Activated T-cell treated with anti-CD3 and anti-CD28 coated beads, Interleukin-2, amount 50 U/mL, for 48 hours (primary cell): ENCODE results near the gene KDM3B.

Experiments used
- DNase-seq, 2 experiments: peaks; one replicate each; pipeline ENCODE4 v3.0.0-alpha.2; 2020

Gene KDM3B

DNA sequence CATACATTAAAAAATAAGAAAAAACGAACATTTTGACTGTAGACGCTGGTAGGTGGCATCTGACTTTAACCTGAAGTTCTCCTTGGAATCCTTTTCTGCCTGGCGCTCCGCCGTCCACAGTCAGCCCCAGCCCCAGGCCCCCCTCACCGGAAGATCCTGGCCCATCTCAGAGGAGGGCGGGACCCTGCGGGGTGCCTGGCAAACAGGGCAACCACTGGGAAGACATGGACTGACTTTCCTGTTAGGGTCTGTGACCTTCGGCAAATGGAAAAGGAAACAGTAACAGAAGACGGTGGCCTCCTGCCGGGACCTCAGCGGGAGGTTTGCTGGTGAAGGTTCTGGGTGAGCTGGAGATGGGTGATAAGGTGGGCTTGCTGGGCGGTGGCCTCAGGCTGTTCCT, 101.1 kb downstream of the KDM3B start:
- DNase-seq: no peak

DNA sequence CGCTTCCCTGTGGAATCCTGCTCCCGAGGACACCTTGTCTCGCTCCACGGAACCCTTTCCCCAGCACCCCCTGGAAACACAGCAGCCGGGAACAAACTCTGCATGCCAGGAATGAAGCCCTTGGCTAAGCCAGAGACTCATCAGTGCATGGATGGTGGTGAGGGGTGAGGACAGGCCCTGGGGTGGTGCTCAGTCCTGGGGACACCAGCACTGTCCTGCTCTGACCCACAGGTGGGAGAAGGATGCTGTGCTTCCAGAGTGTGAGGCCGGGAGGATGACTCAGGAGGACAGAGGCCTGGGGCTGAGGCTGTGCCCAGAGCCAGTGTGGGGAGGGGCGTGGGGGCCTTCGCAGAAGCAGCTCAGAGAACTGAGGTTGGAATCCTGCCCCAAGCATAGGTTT, 101.6 kb downstream of the KDM3B start:
- no peak for DNase-seq

DNA sequence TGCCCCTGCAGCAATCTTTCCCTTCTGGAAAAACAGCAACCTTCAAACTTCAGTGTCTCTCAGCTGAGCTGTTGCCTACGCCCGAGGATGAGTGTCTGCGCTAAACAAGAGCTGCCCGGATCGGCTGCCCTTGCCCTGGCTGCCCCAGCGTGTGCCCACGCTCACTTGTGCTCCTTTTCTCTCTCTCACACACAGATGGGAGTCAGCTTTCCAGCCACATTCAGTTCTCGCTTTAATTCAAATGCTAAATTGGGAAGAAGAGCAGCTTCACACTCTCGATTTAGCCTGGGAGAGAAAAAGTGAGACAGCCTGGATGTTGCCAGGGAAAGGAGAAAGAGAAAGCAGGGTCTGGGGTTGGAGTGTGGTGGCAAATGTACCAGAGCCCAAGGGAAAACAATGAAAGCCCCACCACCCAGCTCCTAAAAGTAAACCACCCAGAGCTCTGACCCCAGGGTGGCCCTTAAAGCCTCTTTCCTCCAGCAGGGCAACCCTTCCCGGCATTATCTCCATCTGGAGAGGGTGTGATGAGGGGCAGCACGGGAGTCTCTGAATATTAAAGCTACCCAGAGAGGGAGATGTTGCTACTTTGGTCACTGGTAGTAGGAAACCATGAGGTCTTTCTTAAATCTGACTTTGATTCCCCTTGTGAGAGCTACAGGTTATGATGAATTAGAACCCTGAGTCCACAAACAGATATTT, 102.9 kb downstream of the KDM3B start:
- no peak for DNase-seq

DNA sequence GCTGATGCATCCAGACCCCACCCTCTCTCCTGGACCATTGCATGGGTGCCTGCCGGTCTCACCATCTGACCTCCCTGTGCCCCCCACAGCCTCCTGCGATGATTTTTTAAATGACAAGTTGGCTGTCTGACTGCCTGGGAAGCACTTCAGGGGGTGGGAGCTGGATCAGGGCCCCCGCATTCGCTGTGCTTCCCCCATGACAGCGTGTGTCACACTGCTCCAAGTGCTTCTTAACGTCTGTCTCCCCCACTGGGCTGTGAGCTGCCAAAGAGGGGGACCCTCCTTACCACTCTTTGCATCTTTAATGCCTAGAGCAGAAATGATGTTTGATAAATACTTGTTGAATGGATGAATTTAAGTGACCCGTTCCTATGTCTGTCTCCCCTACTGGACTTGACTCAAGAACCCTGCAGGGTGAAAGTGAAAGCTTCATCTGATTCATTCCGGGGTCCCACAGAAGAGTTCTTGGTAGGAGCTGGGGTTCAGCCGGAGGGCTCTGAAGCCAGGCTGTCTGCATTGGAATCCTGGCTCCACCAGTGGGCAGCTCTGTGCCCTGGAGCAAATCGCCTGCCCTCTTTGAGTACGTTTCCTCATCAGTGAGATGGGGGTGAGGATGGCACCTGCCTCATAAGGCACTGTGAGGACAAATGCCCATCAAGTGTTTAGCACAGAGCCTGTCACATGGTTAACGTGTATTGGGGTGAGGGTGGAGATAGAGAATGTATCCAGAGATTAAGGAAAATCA, 105.2 kb downstream of the KDM3B start:
- no peak for DNase-seq

DNA sequence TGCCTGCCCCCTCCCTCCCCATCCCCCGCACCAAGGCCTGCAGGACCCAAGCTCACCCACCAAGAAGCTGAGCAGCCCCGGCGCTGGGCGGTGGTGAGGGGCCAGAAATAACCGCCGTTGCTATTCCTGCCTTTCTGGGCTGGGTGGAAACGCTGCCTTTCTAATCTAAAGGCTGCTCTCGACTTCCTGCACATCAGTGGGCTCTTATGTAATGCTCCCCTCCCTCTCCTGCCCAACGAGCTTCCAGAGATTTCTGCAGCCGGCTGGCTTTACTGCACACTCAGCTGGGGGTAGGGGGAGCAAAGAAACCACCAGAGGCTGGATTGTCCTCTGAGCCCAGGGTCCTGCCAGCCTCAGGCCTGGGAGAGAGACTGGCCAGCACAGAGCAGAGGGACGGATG, 105.9 kb downstream of the KDM3B start:
- no peak for DNase-seq

DNA sequence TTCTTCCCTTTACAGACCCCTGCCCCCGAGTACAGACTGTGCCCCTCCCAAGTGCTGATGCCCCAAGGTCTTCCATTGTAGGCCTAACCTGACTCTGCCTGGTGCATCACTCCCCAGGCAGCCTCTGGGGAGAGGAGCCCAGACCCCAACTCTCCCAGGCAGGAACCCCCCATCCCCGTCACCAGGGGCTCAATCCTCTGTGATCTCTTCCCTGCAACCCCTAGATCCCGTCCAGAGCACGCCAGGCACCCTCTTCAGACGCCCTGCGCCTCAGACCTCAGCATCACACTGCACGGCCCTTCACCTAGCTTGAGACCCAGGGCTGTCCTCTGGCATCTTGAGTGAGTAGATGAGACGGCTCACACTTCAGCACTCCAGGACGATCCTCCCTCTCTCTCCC, 106.4 kb downstream of the KDM3B start:
- no peak for DNase-seq

DNA sequence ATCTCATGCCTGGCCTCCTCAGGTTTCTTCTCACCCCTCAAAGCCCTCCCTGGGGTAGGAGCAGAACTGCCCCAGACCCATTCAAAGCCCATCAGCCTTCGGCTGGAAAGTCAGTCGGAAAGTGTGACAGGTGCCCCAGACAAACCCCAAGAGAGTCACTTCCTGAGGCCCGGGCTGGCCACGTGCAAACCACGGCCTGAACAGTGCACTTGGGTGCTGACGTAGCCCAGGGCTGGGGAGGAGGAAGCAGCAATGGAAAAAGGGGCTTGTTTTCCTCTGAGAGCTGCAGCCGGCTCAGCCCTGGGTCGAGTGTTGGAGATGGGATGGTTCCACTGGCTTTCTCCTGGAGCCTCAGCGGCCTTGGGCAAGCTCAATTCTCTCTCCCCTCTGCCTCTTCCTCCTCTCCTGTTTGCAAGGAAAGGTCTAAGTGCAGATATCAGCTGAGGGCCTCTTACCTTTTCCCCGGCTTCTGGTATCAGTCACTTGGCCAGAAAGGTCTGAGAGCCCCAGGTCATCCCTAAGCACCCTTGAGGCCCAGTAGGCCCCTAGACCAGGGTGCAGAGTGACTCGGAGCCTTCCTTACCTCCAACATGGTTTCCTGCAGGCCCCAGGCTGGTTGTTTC, 106.9 kb downstream of the KDM3B start:
- peak; percentile 89 to 90 for DNase-seq

DNA sequence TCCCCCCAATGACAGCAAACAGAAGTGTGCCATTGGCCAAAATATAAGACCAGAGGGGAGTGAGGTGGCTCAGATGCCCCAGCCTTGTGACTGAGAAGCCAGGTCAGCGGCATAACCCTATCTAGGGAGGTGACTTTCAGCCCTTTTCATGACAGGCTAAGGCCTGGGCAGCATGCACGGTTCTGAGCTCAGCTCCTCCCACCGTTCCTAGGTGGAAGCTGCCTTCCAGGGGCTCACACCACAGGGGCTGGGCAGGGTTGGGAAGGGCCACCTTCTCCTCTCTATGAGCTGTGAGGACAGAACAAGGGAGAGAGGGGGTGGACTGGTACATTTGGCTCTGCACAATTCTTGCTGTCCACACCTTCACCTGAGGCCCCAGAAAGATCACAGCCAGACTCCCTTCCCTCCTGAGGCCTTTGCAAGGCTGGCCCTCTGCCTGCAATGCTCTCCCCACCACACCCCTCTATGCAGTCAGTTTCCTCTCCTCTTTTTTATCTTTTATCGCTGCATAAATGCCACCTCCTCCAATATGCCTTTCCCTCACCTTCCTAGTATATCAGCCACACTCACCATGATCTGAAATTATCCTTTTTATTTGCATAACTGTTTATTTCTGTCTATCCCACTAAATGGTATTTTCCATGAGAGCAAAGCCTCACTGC, 107.7 kb downstream of the KDM3B start:
- DNase-seq: peak in 1 of 2 experiments; percentile 39

DNA sequence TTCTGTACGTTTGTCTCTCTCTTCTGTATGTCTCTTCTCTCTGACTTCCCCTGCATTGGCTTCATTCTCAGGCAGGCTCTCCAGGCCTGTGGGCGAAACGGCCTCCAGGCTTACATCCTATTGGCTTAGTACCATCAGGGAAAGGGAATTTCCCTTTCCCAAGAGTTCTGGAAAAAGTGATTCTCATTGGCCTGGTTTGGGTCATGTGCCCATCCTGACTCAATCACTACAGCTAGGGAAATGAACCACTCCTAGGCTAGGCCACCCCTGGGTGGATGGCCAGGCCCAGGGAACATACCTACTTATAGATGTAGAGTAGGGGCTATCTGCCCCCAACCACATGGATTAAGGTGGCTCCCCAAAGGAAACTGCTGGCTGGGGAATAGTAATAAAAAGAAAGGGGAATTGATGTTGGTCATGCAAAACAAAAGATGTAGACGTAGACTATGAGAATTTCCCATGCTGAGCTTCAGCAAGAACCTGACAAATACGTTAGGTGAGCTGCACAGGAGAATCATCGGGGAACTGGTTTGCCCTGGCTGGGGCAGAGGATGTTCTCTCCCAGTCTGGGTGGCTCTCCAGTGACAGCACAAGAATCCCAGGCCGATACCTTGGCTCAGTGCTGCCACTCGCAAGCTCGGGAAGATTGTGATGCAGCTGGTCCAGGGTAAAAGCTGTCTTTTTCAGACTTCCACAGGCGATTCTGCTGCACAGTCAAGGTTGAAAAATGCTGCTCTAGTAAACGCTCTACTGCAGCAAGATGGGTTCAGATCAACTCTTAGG, 109.0 kb downstream of the KDM3B start:
- no peak for DNase-seq

DNA sequence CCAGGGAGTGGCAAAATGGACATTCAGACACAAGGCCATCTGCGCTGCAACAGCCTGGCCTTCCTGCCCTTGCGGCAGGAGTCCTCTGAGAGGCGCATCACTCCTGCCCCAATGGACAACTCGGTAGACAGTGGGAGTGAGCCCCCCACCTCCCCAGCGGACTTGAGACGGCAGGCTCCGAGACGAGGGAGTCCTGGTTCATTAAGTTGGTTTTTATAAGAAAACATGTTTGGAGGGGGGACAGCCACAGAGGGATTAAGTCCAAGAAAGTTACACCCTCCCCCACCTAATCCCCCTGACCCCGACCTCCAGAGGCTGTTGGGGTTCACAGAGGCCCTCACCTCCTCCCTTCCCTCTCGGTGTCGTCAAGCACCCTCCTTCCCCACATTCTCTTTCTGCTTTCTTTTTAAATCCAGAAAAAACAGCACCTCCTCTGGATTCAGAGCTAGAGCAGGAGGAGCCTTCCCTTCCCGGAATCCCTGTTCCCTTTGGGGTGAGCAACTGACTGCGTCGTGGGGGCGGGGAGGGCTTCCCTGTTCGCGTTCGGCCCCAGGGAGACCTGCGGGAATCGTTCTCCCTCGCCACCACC, 111.0 kb downstream of the KDM3B start:
- no peak for DNase-seq

DNA sequence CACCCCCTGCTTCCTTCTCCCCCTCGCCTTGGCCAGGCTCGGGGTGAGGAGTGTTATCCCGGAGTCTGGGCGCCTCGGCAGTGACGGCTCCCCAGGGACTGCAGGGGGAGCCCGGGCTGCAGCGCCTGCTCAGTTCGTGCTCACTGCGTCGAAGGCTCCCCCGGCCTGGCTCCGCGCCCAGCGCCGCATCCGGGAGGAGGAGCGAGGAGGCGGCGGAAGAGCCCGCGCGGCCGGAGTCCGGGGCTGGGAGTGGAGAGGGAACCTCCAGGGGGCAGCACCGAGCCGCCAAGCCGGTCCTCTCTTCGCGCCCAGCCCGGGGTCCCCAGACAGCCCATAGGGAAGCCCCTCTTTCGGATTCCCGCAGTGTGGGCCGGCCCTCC, 111.5 kb downstream of the KDM3B start:
- peak; percentile 94 to 96 for DNase-seq

DNA sequence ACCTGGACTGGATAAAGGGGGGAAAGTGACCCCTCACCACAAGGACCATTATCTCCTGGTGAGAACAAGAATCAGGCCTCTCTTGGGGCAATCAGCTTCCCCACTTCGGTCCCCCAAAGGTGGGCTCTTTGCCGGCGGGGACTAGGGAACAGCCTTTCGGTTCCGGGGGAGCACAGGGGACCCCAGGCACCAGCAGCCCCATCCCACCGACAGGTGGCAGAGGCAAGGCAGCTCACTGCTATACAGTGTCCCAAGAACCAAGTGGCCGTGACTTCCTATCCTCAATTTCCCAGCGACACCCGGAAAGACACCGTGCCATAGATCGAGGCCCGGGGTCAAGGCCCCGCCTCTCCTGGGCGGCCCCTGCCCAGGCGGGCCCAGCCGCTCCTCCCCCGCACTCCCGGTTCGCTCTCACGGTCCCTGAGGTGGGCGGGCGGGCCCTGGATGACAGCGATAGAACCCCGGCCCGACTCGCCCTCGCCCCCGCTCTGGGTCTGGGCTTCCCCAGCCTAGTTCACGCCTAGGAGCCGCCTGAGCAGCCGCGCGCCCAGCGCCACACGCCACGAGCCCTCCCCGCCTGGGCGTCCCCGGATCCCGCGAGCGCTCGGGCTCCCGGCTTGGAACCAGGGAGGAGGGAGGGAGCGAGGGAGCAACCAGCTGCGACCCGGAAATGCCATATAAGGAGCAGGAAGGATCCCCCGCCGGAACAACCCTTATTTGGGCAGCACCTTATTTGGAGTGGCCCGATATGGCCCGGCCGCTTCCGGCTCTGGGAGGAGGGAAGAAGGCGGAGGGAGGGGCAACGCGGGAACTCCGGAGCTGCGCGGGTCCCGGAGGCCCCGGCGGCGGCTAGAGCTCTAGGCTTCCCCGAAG, 112.1 kb downstream of the KDM3B start:
- DNase-seq: peak; percentile 96

DNA sequence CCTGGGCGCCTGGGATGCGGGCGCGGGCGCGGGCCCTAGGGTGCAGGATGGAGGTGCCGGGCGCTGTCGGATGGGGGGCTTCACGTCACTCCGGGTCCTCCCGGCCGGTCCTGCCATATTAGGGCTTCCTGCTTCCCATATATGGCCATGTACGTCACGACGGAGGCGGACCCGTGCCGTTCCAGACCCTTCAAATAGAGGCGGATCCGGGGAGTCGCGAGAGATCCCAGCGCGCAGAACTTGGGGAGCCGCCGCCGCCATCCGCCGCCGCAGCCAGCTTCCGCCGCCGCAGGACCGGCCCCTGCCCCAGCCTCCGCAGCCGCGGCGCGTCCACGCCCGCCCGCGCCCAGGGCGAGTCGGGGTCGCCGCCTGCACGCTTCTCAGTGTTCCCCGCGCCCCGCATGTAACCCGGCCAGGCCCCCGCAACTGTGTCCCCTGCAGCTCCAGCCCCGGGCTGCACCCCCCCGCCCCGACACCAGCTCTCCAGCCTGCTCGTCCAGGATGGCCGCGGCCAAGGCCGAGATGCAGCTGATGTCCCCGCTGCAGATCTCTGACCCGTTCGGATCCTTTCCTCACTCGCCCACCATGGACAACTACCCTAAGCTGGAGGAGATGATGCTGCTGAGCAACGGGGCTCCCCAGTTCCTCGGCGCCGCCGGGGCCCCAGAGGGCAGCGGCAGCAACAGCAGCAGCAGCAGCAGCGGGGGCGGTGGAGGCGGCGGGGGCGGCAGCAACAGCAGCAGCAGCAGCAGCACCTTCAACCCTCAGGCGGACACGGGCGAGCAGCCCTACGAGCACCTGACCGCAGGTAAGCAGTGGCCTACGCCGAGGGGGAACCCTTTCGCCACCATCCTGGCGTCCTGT, 113.0 kb downstream of the KDM3B start, which contains the start of gene EGR1:
Gene EGR1 (plus strand): TSS at position 219 of the 864 bp plus-strand sequence. CDS start 283 bp downstream, at position 502.
- DNase-seq: peak; percentile 98

DNA sequence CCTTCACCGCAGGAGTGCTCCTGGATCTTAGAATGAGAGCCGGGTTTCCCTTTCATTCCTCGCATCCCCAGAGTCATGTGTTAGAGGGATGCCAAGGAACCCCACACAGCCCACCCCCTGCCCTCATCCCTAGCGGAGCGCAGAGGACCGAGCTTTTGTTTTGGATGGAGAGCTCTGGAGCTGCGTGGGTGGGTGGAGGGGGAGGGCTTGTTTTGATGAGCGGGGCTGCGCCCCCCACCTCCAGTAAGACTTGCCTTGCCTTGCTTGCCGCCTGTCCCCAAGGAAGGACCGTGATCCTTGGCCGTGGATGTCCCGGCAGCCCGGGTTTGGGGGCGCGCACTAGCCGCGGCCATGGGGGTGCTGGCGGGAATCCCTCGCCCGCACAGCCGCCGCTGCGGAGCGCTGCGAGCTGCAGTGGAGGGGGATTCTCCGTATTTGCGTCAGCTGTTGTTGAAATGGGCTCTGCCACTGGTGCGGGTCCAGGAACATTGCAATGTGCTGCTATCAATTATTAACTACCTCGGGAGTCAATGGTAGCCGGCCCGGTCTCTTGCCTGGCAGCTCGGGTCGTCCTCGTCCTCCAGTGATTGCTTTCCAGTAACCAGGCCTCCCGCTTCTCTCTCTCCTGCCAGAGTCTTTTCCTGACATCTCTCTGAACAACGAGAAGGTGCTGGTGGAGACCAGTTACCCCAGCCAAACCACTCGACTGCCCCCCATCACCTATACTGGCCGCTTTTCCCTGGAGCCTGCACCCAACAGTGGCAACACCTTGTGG, 113.8 kb downstream of the KDM3B start:
- peak; percentile 50 to 57 for DNase-seq

DNA sequence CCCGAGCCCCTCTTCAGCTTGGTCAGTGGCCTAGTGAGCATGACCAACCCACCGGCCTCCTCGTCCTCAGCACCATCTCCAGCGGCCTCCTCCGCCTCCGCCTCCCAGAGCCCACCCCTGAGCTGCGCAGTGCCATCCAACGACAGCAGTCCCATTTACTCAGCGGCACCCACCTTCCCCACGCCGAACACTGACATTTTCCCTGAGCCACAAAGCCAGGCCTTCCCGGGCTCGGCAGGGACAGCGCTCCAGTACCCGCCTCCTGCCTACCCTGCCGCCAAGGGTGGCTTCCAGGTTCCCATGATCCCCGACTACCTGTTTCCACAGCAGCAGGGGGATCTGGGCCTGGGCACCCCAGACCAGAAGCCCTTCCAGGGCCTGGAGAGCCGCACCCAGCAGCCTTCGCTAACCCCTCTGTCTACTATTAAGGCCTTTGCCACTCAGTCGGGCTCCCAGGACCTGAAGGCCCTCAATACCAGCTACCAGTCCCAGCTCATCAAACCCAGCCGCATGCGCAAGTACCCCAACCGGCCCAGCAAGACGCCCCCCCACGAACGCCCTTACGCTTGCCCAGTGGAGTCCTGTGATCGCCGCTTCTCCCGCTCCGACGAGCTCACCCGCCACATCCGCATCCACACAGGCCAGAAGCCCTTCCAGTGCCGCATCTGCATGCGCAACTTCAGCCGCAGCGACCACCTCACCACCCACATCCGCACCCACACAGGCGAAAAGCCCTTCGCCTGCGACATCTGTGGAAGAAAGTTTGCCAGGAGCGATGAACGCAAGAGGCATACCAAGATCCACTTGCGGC, 114.6 kb downstream of the KDM3B start:
- DNase-seq: no peak

DNA sequence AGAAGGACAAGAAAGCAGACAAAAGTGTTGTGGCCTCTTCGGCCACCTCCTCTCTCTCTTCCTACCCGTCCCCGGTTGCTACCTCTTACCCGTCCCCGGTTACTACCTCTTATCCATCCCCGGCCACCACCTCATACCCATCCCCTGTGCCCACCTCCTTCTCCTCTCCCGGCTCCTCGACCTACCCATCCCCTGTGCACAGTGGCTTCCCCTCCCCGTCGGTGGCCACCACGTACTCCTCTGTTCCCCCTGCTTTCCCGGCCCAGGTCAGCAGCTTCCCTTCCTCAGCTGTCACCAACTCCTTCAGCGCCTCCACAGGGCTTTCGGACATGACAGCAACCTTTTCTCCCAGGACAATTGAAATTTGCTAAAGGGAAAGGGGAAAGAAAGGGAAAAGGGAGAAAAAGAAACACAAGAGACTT, 115.2 kb downstream of the KDM3B start:
- no peak for DNase-seq

DNA sequence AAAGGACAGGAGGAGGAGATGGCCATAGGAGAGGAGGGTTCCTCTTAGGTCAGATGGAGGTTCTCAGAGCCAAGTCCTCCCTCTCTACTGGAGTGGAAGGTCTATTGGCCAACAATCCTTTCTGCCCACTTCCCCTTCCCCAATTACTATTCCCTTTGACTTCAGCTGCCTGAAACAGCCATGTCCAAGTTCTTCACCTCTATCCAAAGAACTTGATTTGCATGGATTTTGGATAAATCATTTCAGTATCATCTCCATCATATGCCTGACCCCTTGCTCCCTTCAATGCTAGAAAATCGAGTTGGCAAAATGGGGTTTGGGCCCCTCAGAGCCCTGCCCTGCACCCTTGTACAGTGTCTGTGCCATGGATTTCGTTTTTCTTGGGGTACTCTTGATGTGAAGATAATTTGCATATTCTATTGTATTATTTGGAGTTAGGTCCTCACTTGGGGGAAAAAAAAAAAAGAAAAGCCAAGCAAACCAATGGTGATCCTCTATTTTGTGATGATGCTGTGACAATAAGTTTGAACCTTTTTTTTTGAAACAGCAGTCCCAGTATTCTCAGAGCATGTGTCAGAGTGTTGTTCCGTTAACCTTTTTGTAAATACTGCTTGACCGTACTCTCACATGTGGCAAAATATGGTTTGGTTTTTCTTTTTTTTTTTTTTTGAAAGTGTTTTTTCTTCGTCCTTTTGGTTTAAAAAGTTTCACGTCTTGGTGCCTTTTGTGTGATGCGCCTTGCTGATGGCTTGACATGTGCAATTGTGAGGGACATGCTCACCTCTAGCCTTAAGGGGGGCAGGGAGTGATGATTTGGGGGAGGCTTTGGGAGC, 115.9 kb downstream of the KDM3B start:
- DNase-seq: no peak
